ENCODE results near the gene KHDC4.
A peak's percentile ranks its signal among the peaks of the same experiment; 100 is the strongest.

Gene KHDC4

DNA sequence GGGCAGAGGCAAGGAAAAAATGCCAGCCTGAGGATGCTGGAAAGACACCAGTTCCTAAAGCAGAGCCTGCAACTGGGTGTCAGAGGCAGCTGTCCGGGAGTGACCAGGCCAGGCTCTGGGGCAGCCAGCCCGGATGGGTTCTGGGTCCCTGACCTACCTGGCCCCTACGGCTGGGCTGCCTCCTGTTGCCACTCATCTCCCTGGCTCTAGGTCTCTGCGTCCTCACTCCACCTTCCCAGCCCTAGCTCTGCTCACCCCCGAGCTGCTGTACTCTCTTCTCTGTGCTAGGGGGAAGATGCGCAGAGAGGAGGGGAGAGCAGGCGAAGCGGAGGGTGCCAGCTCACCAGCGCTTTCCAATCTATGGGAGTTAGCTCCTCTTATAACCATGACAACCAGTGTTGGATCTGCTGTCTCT is 35.2 kb upstream of the KHDC4 start:
- no peak for DNase-seq (ENCODE audit: low read depth)

GRCh38 chr1:155968670-155969069 is 34.5 kb upstream of the KHDC4 start:
- peak; percentile 31 for DNase-seq (ENCODE audit: low read depth)

DNA sequence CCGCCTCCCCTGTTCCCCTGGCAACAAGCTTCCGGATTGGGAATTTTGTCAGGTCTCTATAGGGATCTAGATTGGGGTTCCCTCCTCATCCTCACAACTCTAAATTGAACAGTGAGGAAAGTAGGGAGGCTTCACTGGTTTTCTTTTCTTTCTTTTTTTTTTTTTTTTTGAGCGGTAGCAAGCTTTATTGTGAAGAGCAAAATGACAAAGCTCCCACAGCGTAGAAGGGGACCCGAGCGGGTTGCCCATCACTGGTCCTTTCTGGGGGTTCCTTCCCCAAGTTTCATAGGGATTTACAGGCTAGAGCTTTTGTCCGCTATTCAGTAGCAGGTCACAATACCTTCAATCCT is 33.8 kb upstream of the KHDC4 start:
- DNase-seq (ENCODE audit: low read depth): no peak

GRCh38 chr1:155967341-155968050 is 33.3 kb upstream of the KHDC4 start:
- DNase-seq (ENCODE audit: low read depth): no peak

- DNase-seq (ENCODE audit: low read depth): no peak
Observed at GRCh38 chr1:155966750-155967149, 32.5 kb upstream of the KHDC4 start.

- no peak for DNase-seq (ENCODE audit: low read depth)
Observed at GRCh38 chr1:155966135-155966534, 31.9 kb upstream of the KHDC4 start.

GRCh38 chr1:155964193-155964592 is 30.0 kb upstream of the KHDC4 start:
- DNase-seq (ENCODE audit: low read depth): no peak

DNA sequence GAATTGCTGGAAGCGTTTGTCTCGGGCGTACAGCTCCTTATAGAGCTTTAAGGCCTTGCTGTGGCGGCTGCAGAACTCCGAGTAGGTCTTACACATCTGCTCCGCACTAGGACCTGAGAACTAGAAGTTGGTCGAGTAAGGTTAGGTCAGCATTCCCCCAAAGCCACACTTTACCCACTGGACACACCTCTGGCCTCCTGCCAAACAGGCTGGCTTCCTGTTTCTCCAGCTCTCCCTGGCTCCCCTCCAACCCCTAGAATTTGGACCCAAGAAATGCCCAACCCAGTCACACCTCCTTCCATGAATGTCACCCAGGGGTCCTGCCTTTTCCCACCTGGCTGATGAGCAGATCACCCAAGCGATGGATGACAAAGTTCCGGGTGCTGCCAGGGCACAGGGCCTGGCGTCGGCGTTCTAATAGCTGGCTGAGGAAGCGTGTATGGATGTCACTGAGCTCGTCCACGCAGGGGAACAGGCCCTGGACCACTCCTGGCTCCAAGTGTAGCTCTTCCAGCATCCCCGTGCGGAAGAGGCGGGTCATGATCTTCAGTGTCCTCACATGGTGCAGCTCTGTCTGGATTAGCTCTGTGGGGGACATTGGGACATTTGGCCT is 28.5 kb upstream of the KHDC4 start:
- no peak for DNase-seq (ENCODE audit: low read depth)

- DNase-seq (ENCODE audit: low read depth): peak; percentile 77
Observed at GRCh38 chr1:155961937-155962336, 27.7 kb upstream of the KHDC4 start.

DNA sequence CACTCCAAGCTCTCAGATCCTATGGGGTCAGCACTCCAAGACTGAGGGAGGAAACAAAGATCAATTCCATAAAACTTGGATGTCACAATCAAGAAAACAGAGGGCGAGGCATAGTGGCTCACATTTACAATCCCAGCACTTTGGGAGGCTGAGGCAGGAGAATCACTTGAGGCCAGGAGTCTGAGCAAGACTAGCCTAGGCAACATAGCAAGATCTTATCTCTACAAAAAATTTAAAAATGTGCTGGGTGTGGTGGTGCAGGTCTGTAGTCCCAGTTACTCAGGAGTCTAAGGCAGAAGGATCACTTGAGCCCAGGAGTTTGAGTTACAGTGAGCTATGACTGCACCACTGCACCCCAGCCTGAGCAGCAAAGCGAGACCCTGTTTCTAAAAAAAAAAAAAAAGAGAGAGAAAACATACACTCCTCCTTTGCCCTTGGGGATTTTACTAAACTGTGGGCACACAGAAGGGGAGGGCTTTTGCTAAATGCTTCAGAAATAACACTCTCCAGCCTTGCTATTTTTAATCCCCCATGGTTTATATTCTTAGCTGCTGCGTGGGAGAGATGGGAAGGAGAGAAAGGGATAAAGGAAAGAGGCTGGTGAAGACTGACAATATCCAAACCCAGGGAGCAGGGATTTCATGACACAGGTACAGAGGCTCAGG is 26.0 kb upstream of the KHDC4 start:
- no peak for DNase-seq (ENCODE audit: low read depth)

DNA sequence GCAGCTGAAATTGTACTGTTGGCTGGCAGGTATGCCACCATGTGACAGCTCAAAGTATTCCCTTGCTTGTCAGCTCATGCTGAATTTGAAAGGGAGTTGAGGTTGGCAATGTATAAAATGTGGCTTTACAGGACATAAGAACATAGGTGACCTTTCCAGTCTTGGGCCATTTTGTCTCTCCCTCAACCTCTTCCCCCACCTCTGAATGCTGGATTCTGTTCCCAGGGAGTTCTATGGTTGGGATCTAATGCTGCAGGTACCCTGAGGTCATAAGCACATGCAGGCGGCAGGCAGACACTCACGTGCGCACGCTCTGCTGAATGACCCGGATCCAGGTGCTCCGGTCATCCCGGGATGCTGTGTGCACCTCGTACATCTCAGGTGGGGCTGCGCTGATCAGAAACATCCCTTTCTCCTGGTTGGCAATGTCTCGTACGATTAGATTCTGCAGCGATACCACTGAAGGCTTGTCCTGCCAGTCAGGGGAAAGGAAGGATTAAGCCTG is 23.2 kb upstream of the KHDC4 start:
- no peak for DNase-seq (ENCODE audit: low read depth)

DNA sequence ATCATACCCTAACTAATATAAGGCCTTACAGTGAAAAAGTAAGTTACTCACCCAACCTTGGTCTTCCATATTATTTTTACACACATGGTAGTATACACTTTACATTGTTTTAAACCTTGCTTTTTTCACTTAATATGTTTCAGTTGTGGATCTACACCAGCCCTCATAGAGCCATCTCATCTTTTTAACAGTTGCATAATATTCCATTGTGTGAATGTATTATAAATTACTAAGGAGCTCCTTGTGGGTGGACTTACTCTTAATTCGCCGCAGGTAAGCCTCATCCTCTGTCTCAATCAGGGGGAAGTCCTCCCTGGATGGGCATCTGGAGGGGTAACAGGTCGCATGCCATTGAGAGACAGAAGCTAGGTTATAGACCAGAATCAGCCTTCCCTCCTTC is 20.4 kb upstream of the KHDC4 start:
- no peak for DNase-seq (ENCODE audit: low read depth)

GRCh38 chr1:155952505-155952890 is 18.3 kb upstream of the KHDC4 start:
- DNase-seq (ENCODE audit: low read depth): no peak

DNA sequence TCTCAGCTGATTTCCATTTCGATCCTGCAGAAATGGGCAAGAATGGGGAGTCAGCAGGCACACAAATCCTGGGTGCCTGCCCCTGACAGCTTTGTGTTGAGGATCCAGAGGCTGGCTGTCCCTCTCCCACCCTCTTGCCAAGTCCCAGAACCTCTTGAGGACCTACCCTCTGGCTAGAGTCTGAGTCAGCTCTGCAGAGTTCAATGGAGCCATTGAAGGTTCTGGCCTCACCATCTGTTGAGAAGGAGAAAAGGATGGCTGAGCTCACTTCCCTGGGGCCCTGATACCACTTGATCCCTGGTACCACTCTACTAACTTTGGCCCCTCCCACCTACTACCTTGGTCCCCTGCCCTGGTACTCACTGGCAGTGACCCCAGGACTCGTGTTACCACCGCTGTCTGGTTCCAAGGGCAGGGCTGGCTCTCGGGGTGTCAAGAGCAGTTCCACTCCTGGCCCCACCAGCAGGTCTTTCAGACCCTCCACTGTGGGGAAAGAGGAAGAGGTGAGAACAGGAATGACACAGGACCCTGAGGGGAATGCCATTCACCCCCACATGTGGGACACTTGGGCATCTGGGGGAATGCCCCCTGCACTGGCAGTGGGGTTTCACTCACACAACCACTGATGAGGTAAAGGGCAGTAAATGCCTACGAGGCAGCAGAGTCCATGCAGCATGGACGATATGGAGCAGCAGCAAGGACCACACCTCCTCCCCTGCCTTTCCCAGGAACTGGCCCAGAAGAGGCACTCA is 17.7 kb upstream of the KHDC4 start:
- no peak for DNase-seq (ENCODE audit: low read depth)

DNA sequence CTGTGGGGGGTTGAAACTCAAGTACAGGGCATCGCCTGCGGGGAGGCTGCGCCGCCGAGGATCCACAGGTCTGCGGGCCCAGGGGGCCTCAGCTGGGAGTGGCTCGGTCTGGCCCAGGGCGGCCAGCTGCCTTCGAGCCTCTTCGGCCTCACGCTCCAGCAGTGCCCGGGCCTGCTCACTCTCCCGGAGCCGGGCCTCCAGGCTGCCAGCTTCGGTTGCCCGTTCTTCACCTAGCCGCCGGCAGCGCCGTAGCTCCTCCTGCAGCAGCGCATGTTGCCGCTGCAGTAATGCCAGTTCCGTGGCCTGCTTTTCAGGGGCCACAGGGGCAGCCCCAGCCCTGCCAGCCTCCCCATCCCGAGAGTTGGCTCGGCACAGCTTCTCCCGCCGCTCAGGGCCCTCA is 16.6 kb upstream of the KHDC4 start:
- no peak for DNase-seq (ENCODE audit: low read depth)

DNA sequence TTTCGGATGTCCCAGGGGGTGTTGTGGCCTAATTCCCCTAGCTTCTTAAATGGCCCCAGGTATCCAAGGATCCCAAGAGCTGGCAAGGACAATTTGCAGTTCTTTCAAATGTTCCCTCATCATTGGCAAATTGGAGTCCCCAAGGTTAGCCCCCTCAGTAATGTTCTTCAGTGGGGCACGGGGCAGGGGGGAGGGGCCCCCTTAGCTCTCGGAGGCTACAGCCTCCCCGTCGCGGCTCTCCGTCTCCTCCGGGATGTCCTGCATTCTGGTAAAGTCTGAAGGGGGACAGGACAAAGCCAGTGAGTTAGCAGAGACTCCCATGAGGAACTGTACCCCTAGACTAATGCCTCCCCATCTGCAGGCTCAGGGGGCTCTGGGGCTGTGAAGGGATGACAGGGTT is 13.5 kb upstream of the KHDC4 start:
- no peak for DNase-seq (ENCODE audit: low read depth)

DNA sequence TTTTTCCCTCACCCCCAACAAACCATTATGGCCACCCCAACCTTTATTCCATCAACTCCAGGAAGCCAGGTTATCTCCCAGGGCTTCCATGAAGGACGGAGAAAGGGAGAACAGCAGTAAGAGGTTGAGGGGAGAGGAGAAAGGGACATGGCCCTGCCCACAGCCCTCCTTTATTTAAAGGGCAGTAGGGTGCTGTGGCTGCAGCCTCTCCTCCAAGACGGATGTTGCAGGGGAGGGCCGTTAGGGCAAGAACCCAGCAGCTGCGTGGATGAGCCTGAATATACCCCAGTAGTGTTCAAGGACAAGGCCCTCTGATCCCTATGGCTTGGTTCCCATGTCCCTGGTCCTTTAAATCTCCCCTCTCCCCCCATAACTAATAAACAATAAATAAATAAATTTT is 13.1 kb upstream of the KHDC4 start:
- no peak for DNase-seq (ENCODE audit: low read depth)

DNA sequence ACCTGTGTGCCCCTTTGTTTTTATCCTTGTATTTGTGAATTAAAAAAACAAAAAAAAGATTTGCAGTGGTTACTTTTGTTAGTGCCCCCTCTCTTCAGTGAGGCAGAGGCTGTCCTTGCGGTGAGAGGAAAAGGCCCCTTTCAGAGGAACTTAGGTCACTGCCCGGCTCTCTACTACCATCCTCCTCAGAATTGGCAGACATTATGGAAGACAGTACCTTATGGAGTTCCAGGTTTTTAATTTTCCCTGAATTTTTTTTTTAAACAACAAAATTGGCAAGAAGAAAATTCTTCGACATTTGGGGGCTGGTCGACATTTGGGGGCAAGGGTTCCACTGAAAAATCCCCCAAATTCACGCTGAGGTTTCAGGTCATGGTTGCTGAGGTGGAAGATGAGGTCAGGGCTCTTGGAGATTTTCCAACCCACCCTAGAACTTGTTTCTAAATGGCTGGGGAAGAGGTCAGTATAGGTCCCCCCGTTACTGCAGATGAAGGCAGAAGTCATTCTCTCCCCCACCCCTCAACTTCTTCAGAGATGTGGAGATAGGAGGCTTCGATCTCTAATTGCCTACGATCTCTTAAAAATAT is 12.5 kb upstream of the KHDC4 start:
- no peak for DNase-seq (ENCODE audit: low read depth)

GRCh38 chr1:155944444-155944799 is 10.2 kb upstream of the KHDC4 start:
- DNase-seq (ENCODE audit: low read depth): no peak

GRCh38 chr1:155942578-155943141 is 8.4 kb upstream of the KHDC4 start:
- DNase-seq (ENCODE audit: low read depth): no peak

DNA sequence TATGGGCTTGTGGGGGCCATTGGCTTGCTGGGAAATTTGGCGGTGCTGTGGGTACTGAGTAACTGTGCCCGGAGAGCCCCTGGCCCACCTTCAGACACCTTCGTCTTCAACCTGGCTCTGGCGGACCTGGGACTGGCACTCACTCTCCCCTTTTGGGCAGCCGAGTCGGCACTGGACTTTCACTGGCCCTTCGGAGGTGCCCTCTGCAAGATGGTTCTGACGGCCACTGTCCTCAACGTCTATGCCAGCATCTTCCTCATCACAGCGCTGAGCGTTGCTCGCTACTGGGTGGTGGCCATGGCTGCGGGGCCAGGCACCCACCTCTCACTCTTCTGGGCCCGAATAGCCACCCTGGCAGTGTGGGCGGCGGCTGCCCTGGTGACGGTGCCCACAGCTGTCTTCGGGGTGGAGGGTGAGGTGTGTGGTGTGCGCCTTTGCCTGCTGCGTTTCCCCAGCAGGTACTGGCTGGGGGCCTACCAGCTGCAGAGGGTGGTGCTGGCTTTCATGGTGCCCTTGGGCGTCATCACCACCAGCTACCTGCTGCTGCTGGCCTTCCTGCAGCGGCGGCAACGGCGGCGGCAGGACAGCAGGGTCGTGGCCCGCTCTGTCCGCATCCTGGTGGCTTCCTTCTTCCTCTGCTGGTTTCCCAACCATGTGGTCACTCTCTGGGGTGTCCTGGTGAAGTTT is 7.8 kb upstream of the KHDC4 start:
- DNase-seq (ENCODE audit: low read depth): no peak
